Keratinocyte (primary cell): Measurements from ENCODE around the gene PDS5B. TPM values are rescaled to one million over a fixed set of nuclear protein-coding genes. Genes with fewer than 3 reads are reported as not detected.

Experiments
- DNase-seq: peaks from one replicate; pipeline ENCODE4 v3.0.0-alpha.2; 2011; ENCODE audit warnings: low read depth, missing footprints, low spot score
- FAIRE-seq: peaks from 2 replicates; lab custom pipeline; 2011; peaks lifted over from hg19 to GRCh38; lab: Jason Lieb, UNC
- H2AFZ ChIP-seq: 2 replicates; pipeline ENCODE4 v1.6.0; 2012; ENCODE audit warnings: low read length, control low read depth, inconsistent platforms; ENCODE audit not compliant: control insufficient read depth
- H3K27ac ChIP-seq: 2 replicates; pipeline ENCODE4 v1.5.1; 2011; ENCODE audit warnings: low read length; ENCODE audit not compliant: control insufficient read depth, insufficient read depth
- H3K27me3 ChIP-seq: 3 replicates; pipeline ENCODE4 v1.6.0; 2011; ENCODE audit warnings: low read length; ENCODE audit not compliant: control insufficient read depth, insufficient read depth; ENCODE audit errors: extremely low read depth
- H3K36me3 ChIP-seq, 2 experiments: 2 replicates in 1 of 2; 3 replicates in 1 of 2; pipeline ENCODE4 v1.5.1; 2011; ENCODE audit warnings: low read length in 2 of 2, mild to moderate bottlenecking in 1 of 2; ENCODE audit not compliant: control insufficient read depth in 2 of 2, insufficient read depth in 2 of 2; ENCODE audit errors: extremely low read depth in 1 of 2
- H3K4me1 ChIP-seq: 3 replicates; pipeline ENCODE4 v1.5.1; 2011; ENCODE audit warnings: low read length; ENCODE audit not compliant: control insufficient read depth, insufficient read depth; ENCODE audit errors: extremely low read depth
- H3K4me2 ChIP-seq: 3 replicates; pipeline ENCODE4 v1.6.0; 2011; ENCODE audit warnings: low read depth, low read length; ENCODE audit not compliant: control insufficient read depth, insufficient read depth; ENCODE audit errors: extremely low read depth
- H3K4me3 ChIP-seq, 3 experiments: fragments of 200-600 bp in 1 of 3; sonication (generic) in 1 of 3; 2 replicates in 2 of 3; 3 replicates in 1 of 3; pipeline ENCODE4 v1.5.1; 2011 to 2016; ENCODE audit warnings: low read length in 3 of 3, mild to moderate bottlenecking in 3 of 3, control low read depth in 2 of 3, inconsistent platforms in 1 of 3, low read depth in 1 of 3, mixed read lengths in 1 of 3, mixed run types in 1 of 3, moderate library complexity in 1 of 3; ENCODE audit not compliant: control insufficient read depth in 2 of 3, insufficient read depth in 2 of 3; ENCODE audit errors: extremely low read depth in 1 of 3
- H3K79me2 ChIP-seq: 2 replicates; pipeline ENCODE4 v1.6.0; 2012; ENCODE audit warnings: low read length; ENCODE audit not compliant: control insufficient read depth, insufficient read depth
- H3K9ac ChIP-seq: 3 replicates; pipeline ENCODE4 v1.6.0; 2011; ENCODE audit warnings: low read length; ENCODE audit not compliant: control insufficient read depth, insufficient read depth; ENCODE audit errors: extremely low read depth
- H3K9me1 ChIP-seq: 3 replicates; pipeline ENCODE4 v1.6.0; 2011; ENCODE audit warnings: low read length; ENCODE audit not compliant: control insufficient read depth, insufficient read depth; ENCODE audit errors: extremely low read depth
- H3K9me3 ChIP-seq: 2 replicates; pipeline ENCODE4 v1.5.1; 2012; ENCODE audit warnings: low read depth, low read length; ENCODE audit not compliant: control insufficient read depth
- H4K20me1 ChIP-seq: 3 replicates; pipeline ENCODE4 v1.6.0; 2011; ENCODE audit warnings: low read length; ENCODE audit not compliant: control insufficient read depth, insufficient read depth; ENCODE audit errors: extremely low read depth
- CTCF ChIP-seq, 3 experiments: IDR thresholded peaks in 1 of 3; conservative IDR thresholded peaks in 1 of 3; optimal IDR thresholded peaks in 1 of 3; 2 replicates in 2 of 3; 3 replicates in 1 of 3; pipeline versions ENCODE3 to v1.5.1; 2011; ENCODE audit warnings: low read length in 3 of 3, mild to moderate bottlenecking in 3 of 3, moderate library complexity in 2 of 3, control low read depth in 1 of 3, inconsistent platforms in 1 of 3; ENCODE audit not compliant: insufficient read depth in 2 of 3; ENCODE audit errors: extremely low read depth in 1 of 3
- EZH2 ChIP-seq: IDR thresholded peaks from one replicate; pipeline ENCODE4 v1.6.1; 2012; ENCODE audit warnings: inconsistent platforms, mild to moderate bottlenecking, low read length, moderate library complexity
- dilution Hi-C: fragments of 300-500 bp; cut with MboI; formaldehyde crosslinking; loops from one replicate; pipeline ENCODE4 v1.7.0; 2020; ENCODE audit warnings: low sequenced_read_pairs; ENCODE audit not compliant: extremely low pct_ligation_motif_present
- polyA plus RNA-seq, 5 experiments: library from polyadenylated mRNA; depleted of rRNA in 3 of 5; stranded (reverse) in 3 of 5; stranded (forward) in 1 of 5; unstranded in 1 of 5; fragments of >200 nt; gene quantifications; 1 replicate in 1 of 5; 2 replicates in 3 of 5; 3 replicates in 1 of 5; pipeline versions ENCODE4 v1.2.1 to v1.2.3, GENCODE V29; 2011 to 2012; ENCODE audit warnings: missing spikeins in 2 of 5, low read depth in 1 of 5, low replicate concordance in 1 of 5

The PDS5B gene
- polyA plus RNA-seq, 1 donor (not counting 4 experiments of a cell fraction or from before 2014, with no cell fraction given), result 6.9 TPM

GRCh38 chr13:32582281-32582680, 4.0 kb upstream of the PDS5B start:
- H3K4me3 ChIP-seq, result no peak overlapping the region
- H3K27ac ChIP-seq, result no peak overlapping the region
- FAIRE-seq, result no peak
- H3K9me1 ChIP-seq, result no peaks in the 10 kb centered on the region
- peaks cover 3% of the 10 kb centered on the region for H3K79me2 ChIP-seq
- H2AFZ ChIP-seq, result no peak overlapping the region
- H4K20me1 ChIP-seq, result no peaks in the 10 kb centered on the region
- no peak overlapping the region for H3K9ac ChIP-seq
- TF ChIP-seq EZH2, result no peak
- TF ChIP-seq CTCF (optimal IDR thresholded peaks at IDR 0.05 in 1 of 3, IDR thresholded peaks at IDR 0.05 in 1 of 3, conservative IDR thresholded peaks at IDR 0.05 in 1 of 3; ENCODE audit: extremely low read depth in 1 of 3, insufficient read depth in 2 of 3, low read length in 3 of 3), result no peak
- no peak overlapping the region for H3K4me2 ChIP-seq
- no peaks in the 10 kb centered on the region for H3K36me3 ChIP-seq
- H3K4me1 ChIP-seq, result peaks cover 6% of the 10 kb centered on the region
- dilution Hi-C loops, result no loop called here
- H3K9me3 ChIP-seq, result no peaks in the 10 kb centered on the region
- H3K27me3 ChIP-seq, result no peaks in the 10 kb centered on the region
- no peak for DNase-seq

GRCh38 chr13:32582991-32583390, 3.3 kb upstream of the PDS5B start:
- Histone ChIP-seq H3K36me3 (no peaks in the 10 kb centered on the region), H3K9me3 (no peaks in the 10 kb centered on the region), H3K4me2 (no peak overlapping the region), H3K4me3 (no peak overlapping the region), H2AFZ (no peak overlapping the region), H4K20me1 (no peaks in the 10 kb centered on the region), H3K79me2 (peaks cover 10% of the 10 kb centered on the region), H3K27me3 (no peaks in the 10 kb centered on the region), H3K9me1 (no peaks in the 10 kb centered on the region), H3K9ac (no peak overlapping the region), H3K4me1 (peaks cover 6% of the 10 kb centered on the region), H3K27ac (no peak overlapping the region)
- no peak for TF ChIP-seq CTCF (optimal IDR thresholded peaks at IDR 0.05 in 1 of 3, IDR thresholded peaks at IDR 0.05 in 1 of 3, conservative IDR thresholded peaks at IDR 0.05 in 1 of 3; ENCODE audit: extremely low read depth in 1 of 3, insufficient read depth in 2 of 3, low read length in 3 of 3)
- TF ChIP-seq EZH2, result no peak
- dilution Hi-C loops, result no loop called here
- DNase-seq (no peak), FAIRE-seq (no peak)
